Body of pancreas (tissue), 4 donors: ENCODE data around the gene APOB. TPM values are rescaled to one million over a fixed set of nuclear protein-coding genes. Genes with fewer than 3 reads are reported as not detected.

Source experiments
- ATAC-seq: fragments of 150-250 bp; one replicate; pipeline ENCODE4 v1.9.1; 2016
- DNase-seq, 4 donors: peaks; one replicate each; pipeline ENCODE4 v3.0.0-alpha.2; 2019
- H3K27ac ChIP-seq, 4 donors: fragments of 200-600 bp; sonication (generic); 1 replicate in 3 of 4; 2 replicates in 1 of 4; pipeline versions ENCODE4 v1.5.1 to v1.6.1; 2016 to 2019; ENCODE audit warnings: mild to moderate bottlenecking in 1 of 4, mixed read lengths in 1 of 4, moderate library complexity in 1 of 4
- H3K27me3 ChIP-seq, 2 donors: fragments of 200-600 bp; sonication (generic); one replicate each; pipeline ENCODE4 v1.6.0; 2016; ENCODE audit warnings: mild to moderate bottlenecking in 1 of 2
- H3K36me3 ChIP-seq, 2 donors: fragments of 200-600 bp; sonication (generic); replicated peaks in 1 of 2; 2 replicates each; pipeline ENCODE4 v1.5.1; 2016; ENCODE audit warnings: low read depth in 2 of 2; ENCODE audit not compliant: insufficient read depth in 1 of 2
- H3K4me1 ChIP-seq: fragments of 200-600 bp; sonication (generic); one replicate; pipeline ENCODE4 v1.6.0; 2016
- H3K4me3 ChIP-seq, 2 donors: fragments of 200-600 bp; sonication (generic); 1 replicate in 1 of 2; 2 replicates in 1 of 2; pipeline ENCODE4 v1.5.1; 2016 to 2019
- H3K9me3 ChIP-seq, 3 donors: fragments of 200-600 bp; sonication (generic); 1 replicate in 2 of 3; 2 replicates in 1 of 3; pipeline ENCODE4 v1.5.1; 2016
- CTCF ChIP-seq, 7 experiments: fragments of 450-650 bp in 4 of 7; fragments of 200-600 bp in 3 of 7; sonication (generic) in 3 of 7; IDR thresholded peaks; one replicate each; pipeline ENCODE4 v1.5.1; 2016 to 2019; ENCODE audit warnings: antibody characterized with exemption in 7 of 7
- POLR2A ChIP-seq, 3 donors: fragments of 450-650 bp; IDR thresholded peaks; one replicate each; pipeline ENCODE4 v1.6.1; 2016; ENCODE audit warnings: antibody characterized with exemption in 3 of 3, mild to moderate bottlenecking in 2 of 3
- WGBS, 2 donors: methylation state at CpG; one replicate each; pipeline ENCODE4 v1.1.5; 2017; 5-methylcytosine and 5-hydroxymethylcytosine counted together
- intact Hi-C: fragments of 100-400 bp; cut with DNase I; formaldehyde crosslinking; loops from one replicate; pipeline ENCODE4 v1.15.1; 2023
- total RNA-seq, 2 donors: library from RNA; depleted of rRNA; stranded (reverse); fragments of >200 nt; gene quantifications; one replicate each; pipeline ENCODE4 v1.1.0, GENCODE V29; 2016

APOB gene
- total RNA-seq, 2 donors from 2014 or later: 0.66 to 0.78 TPM

DNA sequence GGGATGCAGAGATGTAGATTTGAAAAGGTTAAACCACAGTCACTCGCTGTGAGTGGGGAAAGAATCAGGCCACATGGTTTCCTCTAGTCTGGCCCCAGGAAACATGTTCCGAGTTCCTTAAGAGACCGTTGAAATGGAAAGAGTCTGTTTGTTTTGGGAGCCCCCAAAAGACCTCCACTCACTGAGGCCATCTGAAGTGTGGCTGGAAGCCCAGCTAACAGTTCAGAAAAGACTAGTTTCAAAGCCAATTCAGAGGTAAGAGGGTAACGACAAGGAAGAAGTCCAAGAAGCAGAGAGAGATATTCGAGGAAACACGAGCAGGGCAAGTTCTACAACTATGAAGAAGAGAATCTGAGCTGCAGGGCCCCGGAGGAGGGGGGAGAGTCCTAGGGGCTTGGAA is 61.0 kb downstream of the APOB start:
- H3K27me3 ChIP-seq: no peaks in the 10 kb centered on the region
- intact Hi-C loops: no loop called here
- no peak for ATAC-seq
- no peaks in the 10 kb centered on the region for H3K9me3 ChIP-seq
- H3K4me3 ChIP-seq: no peak overlapping the region
- 61 to 67% methylated on average over 7 of the region's 7 CpGs for WGBS, 2 donors
- DNase-seq: no peak
- no peaks in the 10 kb centered on the region for H3K36me3 ChIP-seq
- no peaks in the 10 kb centered on the region for H3K4me1 ChIP-seq
- no peak for TF ChIP-seq CTCF (IDR thresholded peaks at IDR 0.05)
- TF ChIP-seq POLR2A (IDR thresholded peaks at IDR 0.05): no peak
- H3K27ac ChIP-seq: no peak overlapping the region

- 41 to 48% methylated on average over 4 of the region's 4 CpGs for WGBS, 2 donors
- Histone ChIP-seq H3K27me3 (no peaks in the 10 kb centered on the region), H3K4me1 (no peaks in the 10 kb centered on the region), H3K36me3 (no peaks in the 10 kb centered on the region), H3K4me3 (no peak overlapping the region), H3K9me3 (no peaks in the 10 kb centered on the region), H3K27ac (no peak overlapping the region)
- DNase-seq (no peak), ATAC-seq (no peak)
- TF ChIP-seq CTCF (IDR thresholded peaks at IDR 0.05) (no peak), POLR2A (IDR thresholded peaks at IDR 0.05) (no peak)
- intact Hi-C loops: no loop called here
These were observed 66.2 kb downstream of the APOB start for GRCh38 chr2:20977520-20978180.

- intact Hi-C loops: no loop called here
- ATAC-seq: no peak
- no peak overlapping the region for H3K27ac ChIP-seq
- WGBS, 2 donors: 79 to 81% methylated on average over 4 of the region's 4 CpGs
- no peaks in the 10 kb centered on the region for H3K27me3 ChIP-seq
- no peak overlapping the region for H3K4me3 ChIP-seq
- no peaks in the 10 kb centered on the region for H3K36me3 ChIP-seq
- no peak for DNase-seq
- H3K4me1 ChIP-seq: no peaks in the 10 kb centered on the region
- no peaks in the 10 kb centered on the region for H3K9me3 ChIP-seq
- TF ChIP-seq CTCF (IDR thresholded peaks at IDR 0.05): no peak
- TF ChIP-seq POLR2A (IDR thresholded peaks at IDR 0.05): no peak
These were observed 67.3 kb downstream of the APOB start for GRCh38 chr2:20976527-20976926.

DNA sequence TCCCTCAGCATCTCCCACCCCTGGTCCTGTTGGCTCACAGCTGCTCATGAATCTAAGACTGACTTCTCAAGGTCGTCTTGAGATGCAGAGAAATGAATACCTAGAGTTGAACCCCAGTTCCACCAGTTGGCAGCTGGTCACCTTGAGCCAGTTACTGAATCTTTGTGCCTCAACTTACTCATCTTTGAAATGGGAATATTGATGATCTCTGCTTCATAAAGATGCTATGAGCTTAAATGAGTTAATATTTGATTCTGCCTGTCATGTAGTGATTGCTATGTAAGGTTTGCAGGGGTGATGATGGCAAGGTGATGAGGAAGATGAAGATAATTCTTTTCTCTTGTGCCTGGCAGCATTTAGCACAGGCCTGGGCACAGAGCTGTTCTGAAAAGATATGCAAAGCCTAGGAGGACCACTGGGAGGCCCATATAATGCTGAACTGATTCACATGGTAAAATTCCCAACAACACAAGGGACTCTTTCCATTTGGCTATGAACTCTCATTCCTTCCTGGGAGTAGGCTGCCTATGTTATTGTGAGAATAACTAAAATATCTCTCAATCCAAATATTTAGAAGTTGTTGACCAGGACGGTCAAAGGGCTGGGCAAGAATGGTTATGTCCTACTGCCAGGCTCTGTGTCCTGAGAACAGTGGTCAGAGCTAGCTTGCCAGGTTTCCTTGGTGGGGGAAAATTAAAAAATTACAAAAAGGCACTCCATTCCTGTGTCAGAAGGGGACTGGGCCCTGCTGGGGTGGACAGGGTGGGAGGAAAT is 70.9 kb downstream of the APOB start:
- ATAC-seq (no peak), DNase-seq (no peak)
- 60 to 63% methylated on average over 2 of the region's 2 CpGs for WGBS, 2 donors
- Histone ChIP-seq H3K4me1 (no peaks in the 10 kb centered on the region), H3K9me3 (no peaks in the 10 kb centered on the region), H3K36me3 (no peaks in the 10 kb centered on the region), H3K27me3 (no peaks in the 10 kb centered on the region), H3K4me3 (no peak overlapping the region), H3K27ac (no peak overlapping the region)
- intact Hi-C loops: no loop called here
- TF ChIP-seq POLR2A (IDR thresholded peaks at IDR 0.05): no peak
- TF ChIP-seq CTCF (IDR thresholded peaks at IDR 0.05): no peak
